ENCODE measurements around the gene ACKR3.

The ACKR3 gene

GRCh38 chr2:236576087-236576486 is 6.5 kb downstream of the ACKR3 start:
- Histone ChIP-seq H3K9me3 (ENCODE audit: control insufficient read depth, low read length) (no peaks in the 10 kb centered on the region), H3K4me3 (ENCODE audit: insufficient read depth, low read depth, low read length, poor library complexity, severe bottlenecking) (no peak overlapping the region), H3K27ac (ENCODE audit: insufficient read depth, low read length, poor library complexity, severe bottlenecking) (no peak overlapping the region), H3K27me3 (replicated peaks; ENCODE audit: control insufficient read depth, insufficient read depth, low read length, poor library complexity, severe bottlenecking) (no peaks in the 10 kb centered on the region), H3K36me3 (ENCODE audit: control insufficient read depth, insufficient read depth, low read length) (peaks cover 14% of the 10 kb centered on the region), H3K4me1 (ENCODE audit: control insufficient read depth, insufficient read depth, low read length, poor library complexity, severe bottlenecking) (no peaks in the 10 kb centered on the region)
- DNase-seq, result no peak

GRCh38 chr2:236576953-236577352 is 7.3 kb downstream of the ACKR3 start:
- DNase-seq, result no peak
- Histone ChIP-seq H3K36me3 (ENCODE audit: control insufficient read depth, insufficient read depth, low read length) (peaks cover 20% of the 10 kb centered on the region), H3K27ac (ENCODE audit: insufficient read depth, low read length, poor library complexity, severe bottlenecking) (no peak overlapping the region), H3K27me3 (replicated peaks; ENCODE audit: control insufficient read depth, insufficient read depth, low read length, poor library complexity, severe bottlenecking) (no peaks in the 10 kb centered on the region), H3K4me1 (ENCODE audit: control insufficient read depth, insufficient read depth, low read length, poor library complexity, severe bottlenecking) (no peaks in the 10 kb centered on the region), H3K9me3 (ENCODE audit: control insufficient read depth, low read length) (no peaks in the 10 kb centered on the region), H3K4me3 (ENCODE audit: insufficient read depth, low read depth, low read length, poor library complexity, severe bottlenecking) (no peak overlapping the region)

GRCh38 chr2:236577481-236578410 is 8.1 kb downstream of the ACKR3 start:
- no peak overlapping the region for H3K27ac ChIP-seq (ENCODE audit: insufficient read depth, low read length, poor library complexity, severe bottlenecking)
- DNase-seq, result no peak
- H3K36me3 ChIP-seq (ENCODE audit: control insufficient read depth, insufficient read depth, low read length), result peaks cover 22% of the 10 kb centered on the region
- H3K4me1 ChIP-seq (ENCODE audit: control insufficient read depth, insufficient read depth, low read length, poor library complexity, severe bottlenecking), result no peaks in the 10 kb centered on the region
- no peaks in the 10 kb centered on the region for H3K27me3 ChIP-seq (replicated peaks; ENCODE audit: control insufficient read depth, insufficient read depth, low read length, poor library complexity, severe bottlenecking)
- no peak overlapping the region for H3K4me3 ChIP-seq (ENCODE audit: insufficient read depth, low read depth, low read length, poor library complexity, severe bottlenecking)
- H3K9me3 ChIP-seq (ENCODE audit: control insufficient read depth, low read length), result no peaks in the 10 kb centered on the region

GRCh38 chr2:236578411-236578846 is 8.8 kb downstream of the ACKR3 start:
- H3K27me3 ChIP-seq (replicated peaks; ENCODE audit: control insufficient read depth, insufficient read depth, low read length, poor library complexity, severe bottlenecking), result no peaks in the 10 kb centered on the region
- no peaks in the 10 kb centered on the region for H3K4me1 ChIP-seq (ENCODE audit: control insufficient read depth, insufficient read depth, low read length, poor library complexity, severe bottlenecking)
- H3K36me3 ChIP-seq (ENCODE audit: control insufficient read depth, insufficient read depth, low read length), result peaks cover 24% of the 10 kb centered on the region
- no peak overlapping the region for H3K4me3 ChIP-seq (ENCODE audit: insufficient read depth, low read depth, low read length, poor library complexity, severe bottlenecking)
- no peaks in the 10 kb centered on the region for H3K9me3 ChIP-seq (ENCODE audit: control insufficient read depth, low read length)
- no peak overlapping the region for H3K27ac ChIP-seq (ENCODE audit: insufficient read depth, low read length, poor library complexity, severe bottlenecking)
- DNase-seq, result no peak

- H3K4me1 ChIP-seq (ENCODE audit: control insufficient read depth, insufficient read depth, low read length, poor library complexity, severe bottlenecking), result no peaks in the 10 kb centered on the region
- H3K4me3 ChIP-seq (ENCODE audit: insufficient read depth, low read depth, low read length, poor library complexity, severe bottlenecking), result no peak overlapping the region
- peaks cover 21% of the 10 kb centered on the region for H3K36me3 ChIP-seq (ENCODE audit: control insufficient read depth, insufficient read depth, low read length)
- H3K27ac ChIP-seq (ENCODE audit: insufficient read depth, low read length, poor library complexity, severe bottlenecking), result no peak overlapping the region
- no peaks in the 10 kb centered on the region for H3K27me3 ChIP-seq (replicated peaks; ENCODE audit: control insufficient read depth, insufficient read depth, low read length, poor library complexity, severe bottlenecking)
- no peaks in the 10 kb centered on the region for H3K9me3 ChIP-seq (ENCODE audit: control insufficient read depth, low read length)
- no peak for DNase-seq
Measured at GRCh38 chr2:236579048-236579745, 9.6 kb downstream of the ACKR3 start.

GRCh38 chr2:236579746-236580315 is 10.2 kb downstream of the ACKR3 start:
- no peaks in the 10 kb centered on the region for H3K27me3 ChIP-seq (replicated peaks; ENCODE audit: control insufficient read depth, insufficient read depth, low read length, poor library complexity, severe bottlenecking)
- H3K9me3 ChIP-seq (ENCODE audit: control insufficient read depth, low read length), result no peaks in the 10 kb centered on the region
- no peak overlapping the region for H3K4me3 ChIP-seq (ENCODE audit: insufficient read depth, low read depth, low read length, poor library complexity, severe bottlenecking)
- no peak overlapping the region for H3K27ac ChIP-seq (ENCODE audit: insufficient read depth, low read length, poor library complexity, severe bottlenecking)
- H3K4me1 ChIP-seq (ENCODE audit: control insufficient read depth, insufficient read depth, low read length, poor library complexity, severe bottlenecking), result no peaks in the 10 kb centered on the region
- no peak for DNase-seq
- peaks cover 21% of the 10 kb centered on the region for H3K36me3 ChIP-seq (ENCODE audit: control insufficient read depth, insufficient read depth, low read length)

- no peaks in the 10 kb centered on the region for H3K27me3 ChIP-seq (replicated peaks; ENCODE audit: control insufficient read depth, insufficient read depth, low read length, poor library complexity, severe bottlenecking)
- peaks cover 21% of the 10 kb centered on the region for H3K36me3 ChIP-seq (ENCODE audit: control insufficient read depth, insufficient read depth, low read length)
Measured at GRCh38 chr2:236580746-236581355, 11.2 kb downstream of the ACKR3 start.

GRCh38 chr2:236581546-236581945 is 11.9 kb downstream of the ACKR3 start:
- H3K9me3 ChIP-seq (ENCODE audit: control insufficient read depth, low read length), result no peaks in the 10 kb centered on the region
- peaks cover 21% of the 10 kb centered on the region for H3K36me3 ChIP-seq (ENCODE audit: control insufficient read depth, insufficient read depth, low read length)
- H3K27ac ChIP-seq (ENCODE audit: insufficient read depth, low read length, poor library complexity, severe bottlenecking), result no peak overlapping the region
- no peak overlapping the region for H3K4me3 ChIP-seq (ENCODE audit: insufficient read depth, low read depth, low read length, poor library complexity, severe bottlenecking)
- DNase-seq, result no peak
- H3K27me3 ChIP-seq (replicated peaks; ENCODE audit: control insufficient read depth, insufficient read depth, low read length, poor library complexity, severe bottlenecking), result no peaks in the 10 kb centered on the region
- H3K4me1 ChIP-seq (ENCODE audit: control insufficient read depth, insufficient read depth, low read length, poor library complexity, severe bottlenecking), result no peaks in the 10 kb centered on the region

More at GRCh38 chr2:236580746-236581355, 11.2 kb downstream of the ACKR3 start:
- no peak overlapping the region for H3K27ac ChIP-seq (ENCODE audit: insufficient read depth, low read length, poor library complexity, severe bottlenecking)
- DNase-seq, result no peak
- H3K4me3 ChIP-seq (ENCODE audit: insufficient read depth, low read depth, low read length, poor library complexity, severe bottlenecking), result no peak overlapping the region
- no peaks in the 10 kb centered on the region for H3K4me1 ChIP-seq (ENCODE audit: control insufficient read depth, insufficient read depth, low read length, poor library complexity, severe bottlenecking)
- no peaks in the 10 kb centered on the region for H3K9me3 ChIP-seq (ENCODE audit: control insufficient read depth, low read length)

- Histone ChIP-seq H3K27me3 (replicated peaks; ENCODE audit: control insufficient read depth, insufficient read depth, low read length, poor library complexity, severe bottlenecking) (no peaks in the 10 kb centered on the region), H3K4me3 (ENCODE audit: insufficient read depth, low read depth, low read length, poor library complexity, severe bottlenecking) (no peak overlapping the region), H3K4me1 (ENCODE audit: control insufficient read depth, insufficient read depth, low read length, poor library complexity, severe bottlenecking) (no peaks in the 10 kb centered on the region), H3K36me3 (ENCODE audit: control insufficient read depth, insufficient read depth, low read length) (peaks cover 21% of the 10 kb centered on the region), H3K27ac (ENCODE audit: insufficient read depth, low read length, poor library complexity, severe bottlenecking) (no peak overlapping the region), H3K9me3 (ENCODE audit: control insufficient read depth, low read length) (no peaks in the 10 kb centered on the region)
- no peak for DNase-seq
Measured at GRCh38 chr2:236582968-236583367, 13.3 kb downstream of the ACKR3 start.
